ENCODE data around the gene NFU1.
"Not testable (repeated sequence)": the region's sequence is repeated elsewhere in the genome, so short reads cannot be mapped to it uniquely, and the experiment has no call there.

Gene NFU1

DNA sequence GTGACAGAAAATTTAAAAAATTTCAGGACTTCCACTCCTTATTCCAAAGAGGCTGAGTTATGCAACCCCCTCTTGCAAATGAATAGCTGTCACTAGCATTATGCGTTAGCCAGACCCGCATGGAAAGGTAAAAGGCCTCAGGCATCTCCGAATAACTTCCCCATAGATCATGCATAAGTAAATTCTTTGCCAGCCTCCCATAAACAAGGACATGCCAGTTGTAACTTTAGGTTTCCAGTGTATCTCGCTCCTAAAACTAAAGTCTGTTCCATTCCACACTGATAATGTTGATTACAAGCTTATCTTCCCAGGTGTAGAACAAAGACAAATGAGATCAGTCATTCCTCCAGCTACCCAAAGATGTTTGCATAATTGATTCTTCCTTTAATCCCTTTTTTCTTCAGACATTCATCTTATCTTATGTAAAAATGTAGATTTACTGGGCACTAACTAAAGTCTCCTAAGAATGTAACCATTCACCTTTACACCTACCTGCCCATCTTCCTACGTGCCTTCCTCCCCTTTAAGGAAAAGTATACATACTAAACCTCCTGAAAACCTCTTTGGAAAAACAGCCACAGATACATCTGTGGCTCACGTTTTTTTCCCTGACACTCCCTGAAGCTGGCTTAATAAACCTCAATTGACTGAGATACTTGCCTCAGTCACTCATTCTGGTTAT is 13.6 kb upstream of the NFU1 start:
- DNase-seq (ENCODE audit: low read depth) = peak; percentile 8

- peak; percentile 29 for DNase-seq (ENCODE audit: low read depth)
These were observed 12.7 kb upstream of the NFU1 start for GRCh38 chr2:69449906-69450305.

GRCh38 chr2:69443673-69444072 is 6.4 kb upstream of the NFU1 start:
- not testable (repeated sequence) for DNase-seq (ENCODE audit: low read depth)

GRCh38 chr2:69439499-69439898 is 2.3 kb upstream of the NFU1 start:
- DNase-seq (ENCODE audit: low read depth) = not testable (repeated sequence)

GRCh38 chr2:69438580-69438979 is 1.3 kb upstream of the NFU1 start:
- no peak for DNase-seq (ENCODE audit: low read depth)

DNA sequence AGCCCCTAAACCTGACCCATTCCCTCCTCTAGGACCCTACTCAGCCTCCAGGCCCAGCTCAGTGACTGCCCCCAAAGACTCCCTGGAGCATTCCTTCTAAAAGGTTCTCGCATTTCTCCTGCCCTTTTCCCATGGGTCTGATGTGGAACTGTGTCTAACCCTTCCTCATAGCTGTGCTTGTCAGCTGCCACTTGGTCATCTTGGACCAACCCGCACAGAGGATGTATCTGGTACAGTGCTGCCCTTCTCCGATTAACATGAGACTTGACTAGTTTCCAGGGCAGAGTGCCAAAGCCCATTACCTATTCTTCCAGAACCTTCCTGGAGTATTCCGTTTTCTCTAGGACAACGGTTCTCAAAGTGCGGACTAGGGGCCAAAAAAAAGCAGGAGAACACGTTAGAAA is 518 bp upstream of the NFU1 start:
- no peak for DNase-seq (ENCODE audit: low read depth)

DNA sequence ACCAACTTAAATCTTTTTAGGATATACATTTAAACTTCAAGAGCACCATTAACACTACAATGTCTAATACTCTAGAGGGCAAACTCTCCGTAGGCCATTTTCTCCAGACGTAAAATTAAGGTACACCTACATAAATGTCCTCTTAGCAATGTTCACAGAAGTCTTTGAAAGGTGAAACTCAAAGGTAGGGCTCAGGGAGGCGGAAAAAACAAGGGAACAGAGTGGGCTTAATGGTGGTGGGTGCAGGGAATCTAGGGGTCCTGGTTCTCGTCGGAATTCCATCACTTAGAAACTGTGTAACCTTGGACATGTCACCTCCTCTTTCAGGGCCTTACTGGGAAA is 668 bp downstream of the NFU1 start:
- peak; percentile 5 for DNase-seq (ENCODE audit: low read depth)

DNA sequence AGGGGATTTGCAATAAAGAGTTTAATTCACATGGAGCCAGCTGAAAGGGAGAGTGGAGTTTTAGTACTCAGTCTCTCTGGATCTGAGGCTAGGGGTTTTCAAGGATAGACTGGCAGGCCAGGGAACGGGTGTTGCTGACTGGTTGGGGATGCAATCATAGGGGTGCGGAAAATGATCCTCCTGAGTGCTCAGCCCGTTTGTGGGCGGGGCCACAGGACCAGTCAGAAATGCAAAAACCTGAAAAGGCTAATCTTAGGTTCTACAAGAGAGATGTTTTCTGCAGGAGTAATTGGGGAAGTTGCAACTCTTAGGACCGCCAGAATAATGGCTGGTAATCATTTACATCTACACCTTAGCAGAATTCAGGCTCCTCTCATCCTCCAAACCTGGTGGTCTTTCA is 2.5 kb downstream of the NFU1 start:
- DNase-seq (ENCODE audit: low read depth) = no peak

DNA sequence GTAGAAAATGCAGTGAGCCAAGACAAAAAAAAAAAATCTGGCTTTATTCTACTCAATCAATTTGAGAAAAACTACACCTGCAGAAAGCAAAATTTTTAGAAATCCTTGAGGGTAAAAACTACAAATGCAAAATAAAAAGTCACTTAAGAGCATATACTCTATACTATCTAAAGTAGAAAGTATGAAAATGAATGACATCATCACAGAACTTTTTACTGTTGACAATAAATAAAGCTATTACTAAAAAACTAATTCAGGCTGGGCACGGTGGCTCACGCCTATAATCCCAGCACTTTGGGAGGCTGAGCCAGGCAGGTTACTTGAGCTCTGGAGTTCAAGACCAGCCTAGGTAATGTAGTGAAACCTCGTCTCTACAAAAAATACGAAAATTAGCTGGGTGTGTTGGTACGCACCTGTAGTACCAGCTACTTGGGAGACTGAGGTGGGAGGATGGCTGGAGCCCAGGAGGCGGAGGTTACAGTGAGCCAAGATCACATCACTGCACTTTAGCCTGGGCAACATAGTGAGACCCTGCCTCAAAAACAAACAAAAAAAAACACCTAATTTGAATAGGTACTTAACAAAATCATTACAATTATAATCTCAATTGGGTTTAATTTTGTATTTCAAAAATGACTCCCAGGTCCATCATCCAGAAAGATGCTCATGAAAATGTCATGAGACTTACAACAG is 7.6 kb downstream of the NFU1 start:
- no peak for DNase-seq (ENCODE audit: low read depth)

GRCh38 chr2:69428981-69429380 is 8.3 kb downstream of the NFU1 start:
- DNase-seq (ENCODE audit: low read depth) = no peak

GRCh38 chr2:69424419-69424818 is 12.8 kb downstream of the NFU1 start:
- DNase-seq (ENCODE audit: low read depth) = no peak

- DNase-seq (ENCODE audit: low read depth) = peak; percentile 12
These were observed 15.0 kb downstream of the NFU1 start for GRCh38 chr2:69422198-69422597.

GRCh38 chr2:69419111-69419510 is 18.1 kb downstream of the NFU1 start:
- not testable (repeated sequence) for DNase-seq (ENCODE audit: low read depth)

DNA sequence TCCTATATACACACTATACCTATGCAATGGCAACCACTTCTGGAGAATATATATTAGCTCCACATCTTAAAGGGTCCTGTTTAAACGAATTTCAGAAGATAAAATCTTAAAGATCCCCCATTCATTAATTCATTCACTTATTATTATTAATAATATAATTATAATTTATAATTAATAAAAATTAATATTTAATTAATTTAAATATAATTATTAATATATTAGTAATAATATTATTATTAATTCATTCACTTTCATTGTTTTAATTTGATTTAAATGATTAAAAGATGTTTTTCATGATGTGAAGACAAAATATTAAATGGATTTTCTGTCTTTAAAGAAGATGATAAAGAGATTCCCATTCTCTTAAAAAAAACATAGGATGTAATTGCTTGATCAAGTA is 21.1 kb downstream of the NFU1 start:
- no peak for DNase-seq (ENCODE audit: low read depth)

- DNase-seq (ENCODE audit: low read depth) = no peak
These were observed 26.1 kb downstream of the NFU1 start for GRCh38 chr2:69411120-69411519.

DNA sequence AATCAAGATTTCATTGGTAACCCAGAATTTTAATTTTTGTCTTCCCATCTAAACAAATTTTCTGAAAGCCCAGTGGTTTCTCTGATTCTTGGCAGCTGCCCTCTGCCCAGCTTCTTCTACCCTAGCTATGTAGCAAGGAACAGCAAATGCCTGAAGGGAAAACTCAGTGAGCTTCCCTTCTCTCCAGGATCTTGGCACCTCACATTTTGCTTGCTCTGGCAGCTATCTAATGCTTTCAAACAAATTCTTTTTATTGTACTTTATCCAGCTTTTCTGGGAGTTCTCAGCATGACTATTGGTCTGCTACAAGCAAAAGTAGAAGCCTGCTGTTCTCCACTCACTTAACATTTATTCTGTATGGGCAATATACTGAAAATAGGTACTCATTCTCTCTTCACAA is 31.9 kb downstream of the NFU1 start:
- DNase-seq (ENCODE audit: low read depth) = no peak

- DNase-seq (ENCODE audit: low read depth) = no peak
These were observed 37.1 kb downstream of the NFU1 start for GRCh38 chr2:69400121-69400520.

- no peak for DNase-seq (ENCODE audit: low read depth)
These were observed 40.0 kb downstream of the NFU1 start for GRCh38 chr2:69397234-69397633.

- no peak for DNase-seq (ENCODE audit: low read depth)
These were observed 41.4 kb downstream of the NFU1 start for GRCh38 chr2:69395866-69396265.

- no peak for DNase-seq (ENCODE audit: low read depth)
These were observed 43.3 kb downstream of the NFU1 start for GRCh38 chr2:69393963-69394362.

- no peak for DNase-seq (ENCODE audit: low read depth)
These were observed 46.8 kb downstream of the NFU1 start for GRCh38 chr2:69390471-69390870.

DNA sequence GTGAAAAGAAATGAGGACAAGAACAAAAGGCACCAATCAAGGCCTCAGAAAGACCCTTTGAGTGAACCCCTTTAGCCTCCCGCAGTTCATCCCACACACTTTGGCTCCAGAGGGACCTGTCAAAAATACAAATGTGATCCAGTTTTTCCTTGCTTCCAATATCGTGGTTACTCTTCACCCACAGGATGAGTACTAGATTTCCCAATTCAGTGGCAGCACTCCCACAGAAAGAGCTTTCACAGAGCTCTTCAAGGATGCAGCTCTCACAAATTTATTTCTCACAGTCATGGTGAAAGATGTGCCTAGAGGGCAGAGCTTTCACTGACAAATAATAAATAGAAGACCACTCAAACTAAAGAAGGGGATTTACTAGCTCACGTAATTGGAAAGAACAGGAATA is 47.2 kb downstream of the NFU1 start:
- DNase-seq (ENCODE audit: low read depth) = peak; percentile 77

- no peak for DNase-seq (ENCODE audit: low read depth)
These were observed 48.0 kb downstream of the NFU1 start for GRCh38 chr2:69389271-69389670.
